ENCODE measurements around the gene AHI1.

AHI1 gene

GRCh38 chr6:135296715-135297114 is 200.8 kb downstream of the AHI1 start:
- DNase-seq (ENCODE audit: low spot score), result no peak

GRCh38 chr6:135295085-135295484 is 202.5 kb downstream of the AHI1 start:
- DNase-seq (ENCODE audit: low spot score), result no peak

- DNase-seq (ENCODE audit: low spot score), result no peak
These were observed 206.1 kb downstream of the AHI1 start for GRCh38 chr6:135291288-135292076.

- DNase-seq (ENCODE audit: low spot score), result no peak
These were observed 207.7 kb downstream of the AHI1 start for GRCh38 chr6:135289816-135290215.

- no peak for DNase-seq (ENCODE audit: low spot score)
These were observed 210.5 kb downstream of the AHI1 start for GRCh38 chr6:135286962-135287538.

- DNase-seq (ENCODE audit: low spot score), result no peak
These were observed 212.4 kb downstream of the AHI1 start for GRCh38 chr6:135285165-135285564.

GRCh38 chr6:135283926-135284325 is 213.6 kb downstream of the AHI1 start:
- no peak for DNase-seq (ENCODE audit: low spot score)

GRCh38 chr6:135282395-135282794 is 215.1 kb downstream of the AHI1 start:
- DNase-seq (ENCODE audit: low spot score), result no peak

GRCh38 chr6:135281964-135282363 is 215.6 kb downstream of the AHI1 start:
- no peak for DNase-seq (ENCODE audit: low spot score)

- DNase-seq (ENCODE audit: low spot score), result no peak
These were observed 216.3 kb downstream of the AHI1 start for GRCh38 chr6:135281227-135281626.

- no peak for DNase-seq (ENCODE audit: low spot score)
These were observed 217.0 kb downstream of the AHI1 start for GRCh38 chr6:135280375-135281136.

- DNase-seq (ENCODE audit: low spot score), result no peak
These were observed 220.1 kb downstream of the AHI1 start for GRCh38 chr6:135277422-135277821.

- DNase-seq (ENCODE audit: low spot score), result no peak
These were observed 222.8 kb downstream of the AHI1 start for GRCh38 chr6:135274561-135275293.

GRCh38 chr6:135271626-135272025 is 225.9 kb downstream of the AHI1 start:
- no peak for DNase-seq (ENCODE audit: low spot score)

- no peak for DNase-seq (ENCODE audit: low spot score)
These were observed 226.6 kb downstream of the AHI1 start for GRCh38 chr6:135270676-135271536.

- DNase-seq (ENCODE audit: low spot score), result no peak
These were observed 228.1 kb downstream of the AHI1 start for GRCh38 chr6:135269481-135269891.

GRCh38 chr6:135268740-135269139 is 228.8 kb downstream of the AHI1 start:
- DNase-seq (ENCODE audit: low spot score), result no peak

GRCh38 chr6:135268263-135268662 is 229.3 kb downstream of the AHI1 start:
- DNase-seq (ENCODE audit: low spot score), result no peak

- DNase-seq (ENCODE audit: low spot score), result no peak
These were observed 230.5 kb downstream of the AHI1 start for GRCh38 chr6:135267085-135267484.

- DNase-seq (ENCODE audit: low spot score), result no peak
These were observed 230.9 kb downstream of the AHI1 start for GRCh38 chr6:135266675-135267074.

- DNase-seq (ENCODE audit: low spot score), result no peak
These were observed 232.3 kb downstream of the AHI1 start for GRCh38 chr6:135265278-135265677.
